Testis (tissue), 3 donors: Measurements from ENCODE around the gene ATP10B. TPM values are rescaled to one million over a fixed set of nuclear protein-coding genes. Genes with fewer than 3 reads are reported as not detected.

Experiments used
- DNase-seq: peaks from one replicate; pipeline ENCODE4 v3.0.0-alpha.2; 2019
- H3K27ac ChIP-seq, 2 donors: fragments of 200-600 bp; sonication (generic); one replicate each; pipeline ENCODE4 v1.5.1; 2019
- H3K27me3 ChIP-seq: fragments of 200-600 bp; sonication (generic); one replicate; pipeline ENCODE4 v1.5.1; 2019
- H3K36me3 ChIP-seq: fragments of 200-600 bp; sonication (generic); one replicate; pipeline ENCODE4 v1.5.1; 2017; ENCODE audit warnings: low read depth; ENCODE audit errors: missing control alignments
- H3K4me1 ChIP-seq: fragments of 200-600 bp; sonication (generic); one replicate; pipeline ENCODE4 v1.5.1; 2019
- H3K4me3 ChIP-seq, 2 donors: fragments of 200-600 bp; sonication (generic); one replicate each; pipeline ENCODE4 v1.5.1; 2017 to 2019
- H3K9me3 ChIP-seq: fragments of 200-600 bp; sonication (generic); one replicate; pipeline ENCODE4 v1.5.1; 2017
- POLR2A ChIP-seq: fragments of 450-650 bp; IDR thresholded peaks from one replicate; pipeline ENCODE4 v1.6.1; 2017; ENCODE audit warnings: antibody characterized with exemption, mild to moderate bottlenecking, moderate library complexity
- WGBS, 2 donors: methylation state at CpG; one replicate each; pipeline ENCODE4 v1.1.5; 2018; 5-methylcytosine and 5-hydroxymethylcytosine counted together
- intact Hi-C: fragments of 100-400 bp; cut with DNase I; formaldehyde crosslinking; loops from one replicate; pipeline ENCODE4 v1.15.1; 2023; ENCODE audit warnings: low total_unique reads
- polyA plus RNA-seq: library from polyadenylated mRNA; stranded (reverse); fragments of 350-450 nt; fragmentation: Illumina TruSeq; extraction: RNeasy Lipid Tissue Mini Kit (QIAGEN cat#74804); gene quantifications from one replicate; pipeline ENCODE4 v1.2.3, GENCODE V29; 2014; ENCODE audit warnings: low read depth, low replicate concordance; ENCODE audit not compliant: insufficient read depth
- total RNA-seq, 2 donors: library from RNA; depleted of rRNA; stranded (reverse); fragments of >200 nt; gene quantifications; one replicate each; pipeline ENCODE4 v1.2.3, GENCODE V29; 2016
- TF ChIP-seq, protein P1 (sequence below), 3 experiments: fragments of 450-650 bp in 2 of 3; fragments of 200-600 bp in 1 of 3; sonication (generic) in 1 of 3; IDR thresholded peaks; one replicate each; pipeline ENCODE4 v1.5.1; 2016 to 2019; ENCODE audit warnings: antibody characterized with exemption in 3 of 3, mild to moderate bottlenecking in 2 of 3, moderate library complexity in 1 of 3

The ATP10B gene
- total and polyA plus RNA-seq, 3 donors from 2014 or later: 0.63 to 2.0 (median 1.9) TPM

DNA sequence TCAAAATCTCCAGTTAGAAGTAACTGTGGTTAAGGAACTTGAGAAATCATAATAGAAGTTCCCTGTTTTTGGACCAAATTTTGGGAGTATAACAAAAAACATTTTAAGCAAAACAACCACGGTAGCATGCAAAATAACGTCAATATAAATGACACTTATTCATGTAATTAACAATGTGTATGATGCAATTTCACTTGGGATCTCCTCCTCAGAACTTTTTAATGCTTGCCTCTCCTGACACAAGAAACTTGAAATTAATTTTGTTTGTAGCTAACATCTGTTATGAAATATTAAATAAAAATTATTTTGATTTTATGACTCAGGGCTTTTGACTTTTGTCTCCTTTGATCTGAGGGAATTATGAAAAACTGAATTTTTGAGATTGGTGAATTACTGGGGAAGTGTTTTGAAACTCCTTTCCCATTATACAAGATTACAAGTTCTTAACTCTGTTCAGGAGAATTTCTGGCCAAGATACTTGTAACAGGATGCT lies 149.7 kb downstream of the ATP10B start:
- Histone ChIP-seq H3K27me3 (no peaks in the 10 kb centered on the region), H3K27ac (no peak overlapping the region), H3K36me3 (no peaks in the 10 kb centered on the region), H3K9me3 (no peaks in the 10 kb centered on the region), H3K4me3 (no peak overlapping the region), H3K4me1 (no peaks in the 10 kb centered on the region)
- WGBS, 2 donors: 79 to 86% methylated on average over 2 of the region's 2 CpGs
- no peak for TF ChIP-seq POLR2A
- TF ChIP-seq, protein P1, sequence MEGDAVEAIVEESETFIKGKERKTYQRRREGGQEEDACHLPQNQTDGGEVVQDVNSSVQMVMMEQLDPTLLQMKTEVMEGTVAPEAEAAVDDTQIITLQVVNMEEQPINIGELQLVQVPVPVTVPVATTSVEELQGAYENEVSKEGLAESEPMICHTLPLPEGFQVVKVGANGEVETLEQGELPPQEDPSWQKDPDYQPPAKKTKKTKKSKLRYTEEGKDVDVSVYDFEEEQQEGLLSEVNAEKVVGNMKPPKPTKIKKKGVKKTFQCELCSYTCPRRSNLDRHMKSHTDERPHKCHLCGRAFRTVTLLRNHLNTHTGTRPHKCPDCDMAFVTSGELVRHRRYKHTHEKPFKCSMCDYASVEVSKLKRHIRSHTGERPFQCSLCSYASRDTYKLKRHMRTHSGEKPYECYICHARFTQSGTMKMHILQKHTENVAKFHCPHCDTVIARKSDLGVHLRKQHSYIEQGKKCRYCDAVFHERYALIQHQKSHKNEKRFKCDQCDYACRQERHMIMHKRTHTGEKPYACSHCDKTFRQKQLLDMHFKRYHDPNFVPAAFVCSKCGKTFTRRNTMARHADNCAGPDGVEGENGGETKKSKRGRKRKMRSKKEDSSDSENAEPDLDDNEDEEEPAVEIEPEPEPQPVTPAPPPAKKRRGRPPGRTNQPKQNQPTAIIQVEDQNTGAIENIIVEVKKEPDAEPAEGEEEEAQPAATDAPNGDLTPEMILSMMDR (IDR thresholded peaks at IDR 0.05): no peak
- no peak for DNase-seq
- intact Hi-C loops: no loop called here

GRCh38 chr5:160701403-160701802 lies 150.6 kb downstream of the ATP10B start:
- intact Hi-C loops: no loop called here
- no peak for TF ChIP-seq POLR2A
- TF ChIP-seq, protein P1 (IDR thresholded peaks at IDR 0.05): no peak

DNA sequence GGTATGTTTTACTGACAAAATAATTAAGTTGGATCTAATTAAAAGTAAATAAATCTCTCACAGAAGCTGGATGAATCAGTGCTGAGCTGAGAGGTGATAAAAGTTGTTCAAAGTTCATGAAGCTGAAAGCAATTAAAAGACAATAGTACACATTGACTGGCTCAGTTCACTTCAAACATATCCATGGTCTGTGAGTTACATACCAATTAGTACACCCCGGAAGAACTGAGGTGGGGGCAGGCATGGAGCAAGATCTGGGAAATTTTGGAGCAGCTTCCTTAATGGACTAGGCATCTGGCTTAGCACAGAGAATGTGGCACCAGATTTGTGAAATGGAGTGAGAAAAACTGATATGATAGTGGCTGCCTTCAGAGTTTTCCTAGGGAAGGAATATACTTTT lies 152.7 kb downstream of the ATP10B start:
- no peaks in the 10 kb centered on the region for H3K27me3 ChIP-seq
- TF ChIP-seq, protein P1 (IDR thresholded peaks at IDR 0.05): no peak
- no peak for TF ChIP-seq POLR2A
- no peak overlapping the region for H3K4me3 ChIP-seq
- no peak overlapping the region for H3K27ac ChIP-seq
- H3K9me3 ChIP-seq: no peaks in the 10 kb centered on the region
- no peaks in the 10 kb centered on the region for H3K36me3 ChIP-seq
- intact Hi-C loops: no loop called here
- H3K4me1 ChIP-seq: no peaks in the 10 kb centered on the region
- 33% methylated on average over 1 of the region's 1 CpG for WGBS, 2 donors
- DNase-seq: no peak

More at GRCh38 chr5:160701403-160701802, 150.6 kb downstream of the ATP10B start:
- H3K27ac ChIP-seq: no peak overlapping the region
- no peak for DNase-seq
- no peaks in the 10 kb centered on the region for H3K27me3 ChIP-seq
- H3K4me1 ChIP-seq: no peaks in the 10 kb centered on the region
- H3K36me3 ChIP-seq: no peaks in the 10 kb centered on the region
- H3K4me3 ChIP-seq: no peak overlapping the region
- no peaks in the 10 kb centered on the region for H3K9me3 ChIP-seq

GRCh38 chr5:160697281-160697680 lies 154.7 kb downstream of the ATP10B start:
- Histone ChIP-seq H3K27ac (no peak overlapping the region), H3K4me1 (no peaks in the 10 kb centered on the region), H3K9me3 (no peaks in the 10 kb centered on the region), H3K4me3 (no peak overlapping the region), H3K36me3 (no peaks in the 10 kb centered on the region), H3K27me3 (no peaks in the 10 kb centered on the region)
- 94 to 98% methylated on average over 3 of the region's 3 CpGs for WGBS, 2 donors
- intact Hi-C loops: no loop called here
- DNase-seq: no peak
- TF ChIP-seq POLR2A: no peak
- TF ChIP-seq, protein P1 (IDR thresholded peaks at IDR 0.05): no peak

DNA sequence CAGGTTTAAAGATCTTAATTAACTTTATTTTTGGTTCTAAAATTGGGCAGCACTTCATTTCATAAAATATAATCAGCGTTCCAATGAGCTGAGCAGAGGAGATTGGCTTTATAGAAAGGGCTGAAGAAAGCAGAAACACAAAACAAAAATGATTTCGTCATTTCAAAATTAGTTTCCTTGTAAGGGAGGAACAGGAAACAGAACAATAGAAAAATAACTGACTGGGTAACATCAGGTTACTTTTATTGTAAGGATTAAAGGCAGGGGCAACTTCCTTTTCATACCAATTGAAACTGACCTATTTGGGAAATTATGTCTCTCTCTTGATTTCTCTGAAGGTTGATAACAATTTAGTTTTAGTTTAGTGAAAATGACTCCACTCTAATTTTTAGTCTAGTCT lies 157.1 kb downstream of the ATP10B start:
- WGBS, 2 donors: 82 to 83% methylated on average over 2 of the region's 2 CpGs
- Histone ChIP-seq H3K27ac (no peak overlapping the region), H3K4me1 (no peaks in the 10 kb centered on the region), H3K36me3 (no peaks in the 10 kb centered on the region), H3K4me3 (no peak overlapping the region), H3K9me3 (no peaks in the 10 kb centered on the region), H3K27me3 (no peaks in the 10 kb centered on the region)
- DNase-seq: no peak
- intact Hi-C loops: no loop called here
- no peak for TF ChIP-seq POLR2A
- TF ChIP-seq, protein P1 (IDR thresholded peaks at IDR 0.05): no peak
